ENCODE data around the gene ARSG. TPM values are rescaled to one million over a fixed set of nuclear protein-coding genes. Genes with fewer than 3 reads are reported as not detected.

ARSG gene
- total and polyA plus RNA-seq, 10 of the 15 experiments (the other 5 are each of a cell fraction or from before 2014, with no cell fraction given) = 2.9 to 13.5 (median 7.6) TPM

DNA sequence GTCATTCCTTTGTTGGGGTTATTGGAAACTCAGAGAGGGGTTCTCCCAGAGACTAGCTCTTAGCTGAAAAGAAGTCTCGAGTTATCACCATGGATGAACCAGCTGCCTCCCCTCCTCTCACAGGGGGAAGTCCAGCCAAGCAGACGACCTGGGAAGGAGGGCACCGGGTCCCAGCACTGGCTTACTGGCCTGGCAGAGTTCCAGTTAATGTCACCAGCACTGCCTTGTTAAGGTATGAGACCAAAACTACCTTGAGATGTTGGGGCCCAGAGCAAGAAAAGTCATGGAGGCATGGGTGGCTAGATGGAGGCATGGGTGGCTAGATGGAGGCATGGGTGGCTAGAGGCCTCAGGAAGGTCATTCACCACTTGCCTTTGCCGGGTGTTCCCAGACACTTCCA is 93.6 kb downstream of the ARSG start:
- Histone ChIP-seq H3K4me3 (no peak overlapping the region), H3K36me3 (ENCODE audit: control insufficient read depth in 2 of 2, insufficient read depth in 2 of 2, low read length in 1 of 2) (no peaks in the 10 kb centered on the region), H3K27ac (ENCODE audit: control insufficient read depth, insufficient read depth) (no peak overlapping the region), H3K4me1 (ENCODE audit: control insufficient read depth, insufficient read depth, low read length) (no peaks in the 10 kb centered on the region), H4K20me1 (ENCODE audit: control insufficient read depth, insufficient read depth) (no peaks in the 10 kb centered on the region), H3K27me3 (replicated peaks in 1 of 2; ENCODE audit: control insufficient read depth in 2 of 2, insufficient read depth in 2 of 2, low read length in 1 of 2) (no peaks in the 10 kb centered on the region; a peak in 1 of 4 replicates), H3K9me3 (replicated peaks; ENCODE audit: control insufficient read depth, insufficient read depth, low read length) (no peaks in the 10 kb centered on the region), H2AFZ (ENCODE audit: control insufficient read depth, low read depth, low read length) (no peak overlapping the region), H3K79me2 (ENCODE audit: control insufficient read depth, insufficient read depth, low read length) (no peaks in the 10 kb centered on the region), H3K4me2 (ENCODE audit: control insufficient read depth, insufficient read depth) (no peak overlapping the region), H3K9ac (ENCODE audit: control insufficient read depth, insufficient read depth, low read length) (no peak overlapping the region)
- RAD21 ChIA-PET (ENCODE audit: unreplicated experiment) = no interaction called here
- CTCF ChIA-PET = no interaction called here
- POLR2A ChIA-PET = interaction anchor here (0.6 kb wide), 1 partner anchor 333 kb away, joined by 4 read pairs; no protein-coding TSS in a partner anchor
- DNase-seq (ENCODE audit: low read depth, low spot score) (no peak), FAIRE-seq (no peak), ATAC-seq (no peak)
- intact Hi-C loops (cut with micrococcal nuclease; ENCODE audit: unreplicated experiment) = no loop called here
- SMC1A ChIA-PET (ENCODE audit: uncharacterized antibody, unreplicated experiment) = interaction anchor here (1.6 kb wide), 1 partner anchor 14 kb away, joined by 6 read pairs; no protein-coding TSS in a partner anchor
- in situ Hi-C loops (cut with MboI) = no loop called here
- 58% methylated on average over 4 of the region's 4 CpGs for WGBS (ENCODE audit: insufficient coverage, insufficient replicate concordance, low lambda C conversion rate, missing lambda C conversion rate)
- no TSS peak for BruUV-seq (replicated peaks)
- no peak for TF ChIP-seq SMC3 (IDR thresholded peaks at IDR 0.05; ENCODE audit: borderline replicate concordance, low read length)
- TF ChIP-seq FOXK2 (IDR thresholded peaks at IDR 0.05) = no peak
- no peak for TF ChIP-seq EED (IDR thresholded peaks at IDR 0.05; ENCODE audit: low read depth)

DNA sequence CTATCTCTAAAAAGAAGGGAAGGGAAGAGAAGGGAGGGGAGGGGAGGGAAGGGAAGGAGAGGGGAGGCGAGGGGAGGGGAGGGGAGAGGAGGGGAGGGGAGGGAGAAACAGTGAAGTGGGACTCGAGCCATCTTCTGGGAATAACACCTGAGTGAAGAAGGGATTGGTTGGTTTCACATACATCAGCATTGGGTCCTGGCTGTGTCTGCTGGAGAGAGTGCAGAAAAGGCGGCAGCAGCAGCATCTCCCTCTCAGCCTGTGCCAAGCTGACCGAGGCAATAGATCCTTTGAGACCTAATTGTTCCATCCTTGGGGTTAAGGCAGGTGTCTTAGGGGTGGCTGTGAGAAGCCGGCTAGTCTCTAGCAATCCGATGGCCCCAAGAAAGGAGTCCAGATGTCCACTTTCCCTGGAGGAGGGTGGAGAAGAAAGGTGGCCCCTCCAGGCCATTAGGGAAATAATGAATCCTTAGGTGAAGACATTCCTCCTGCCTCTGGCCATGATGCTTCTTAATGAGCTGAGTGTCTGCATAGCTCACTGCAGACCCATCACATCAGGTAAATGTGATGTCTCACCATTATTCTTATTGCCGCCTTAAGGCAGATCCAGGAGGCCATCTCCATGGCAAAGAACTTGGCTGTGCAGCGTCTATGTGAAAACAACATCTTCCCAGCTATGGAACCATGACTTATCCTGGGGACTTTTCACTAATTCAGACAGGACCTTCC is 94.4 kb downstream of the ARSG start:
- POLR2A ChIA-PET = no interaction called here
- in situ Hi-C loops (cut with MboI) = no loop called here
- ATAC-seq = no peak

More for the DNA sequence above, 94.4 kb downstream of the ARSG start:
- no peaks in the 10 kb centered on the region; a peak in 1 of 4 replicates for H3K27me3 ChIP-seq (replicated peaks in 1 of 2; ENCODE audit: control insufficient read depth in 2 of 2, insufficient read depth in 2 of 2, low read length in 1 of 2)
- RAD21 ChIA-PET (ENCODE audit: unreplicated experiment) = no interaction called here
- no peaks in the 10 kb centered on the region for H4K20me1 ChIP-seq (ENCODE audit: control insufficient read depth, insufficient read depth)
- no peaks in the 10 kb centered on the region for H3K4me1 ChIP-seq (ENCODE audit: control insufficient read depth, insufficient read depth, low read length)
- SMC1A ChIA-PET (ENCODE audit: uncharacterized antibody, unreplicated experiment) = interaction anchor here (0.7 kb wide), 1 partner anchor 13 kb away, joined by 3 read pairs; no protein-coding TSS in a partner anchor
- FAIRE-seq (no peak), DNase-seq (ENCODE audit: low read depth, low spot score) (no peak)
- no TSS peak for BruUV-seq (replicated peaks)
- no peak overlapping the region for H3K27ac ChIP-seq (ENCODE audit: control insufficient read depth, insufficient read depth)
- H3K9ac ChIP-seq (ENCODE audit: control insufficient read depth, insufficient read depth, low read length) = no peak overlapping the region
- no peak for TF ChIP-seq MTA2 (IDR thresholded peaks at IDR 0.05; ENCODE audit: low read depth)
- TF ChIP-seq SMC3 (IDR thresholded peaks at IDR 0.05; ENCODE audit: borderline replicate concordance, low read length) = no peak
- no peak overlapping the region for H2AFZ ChIP-seq (ENCODE audit: control insufficient read depth, low read depth, low read length)
- CTCF ChIA-PET = no interaction called here
- WGBS (ENCODE audit: insufficient coverage, insufficient replicate concordance, low lambda C conversion rate, missing lambda C conversion rate) = 58% methylated on average over 7 of the region's 8 CpGs
- H3K4me3 ChIP-seq = no peak overlapping the region
- H3K9me3 ChIP-seq (replicated peaks; ENCODE audit: control insufficient read depth, insufficient read depth, low read length) = no peaks in the 10 kb centered on the region
- H3K36me3 ChIP-seq (ENCODE audit: control insufficient read depth in 2 of 2, insufficient read depth in 2 of 2, low read length in 1 of 2) = no peaks in the 10 kb centered on the region
- no peak overlapping the region for H3K4me2 ChIP-seq (ENCODE audit: control insufficient read depth, insufficient read depth)
- H3K79me2 ChIP-seq (ENCODE audit: control insufficient read depth, insufficient read depth, low read length) = no peaks in the 10 kb centered on the region
- intact Hi-C loops (cut with micrococcal nuclease; ENCODE audit: unreplicated experiment) = no loop called here
